ENCODE data around the gene OGFOD2. TPM values are rescaled to one million over a fixed set of nuclear protein-coding genes. Genes with fewer than 3 reads are reported as not detected.

Gene OGFOD2
- total and polyA plus RNA-seq, 10 donors = 9.5 to 32.3 (median 20.5) TPM

DNA sequence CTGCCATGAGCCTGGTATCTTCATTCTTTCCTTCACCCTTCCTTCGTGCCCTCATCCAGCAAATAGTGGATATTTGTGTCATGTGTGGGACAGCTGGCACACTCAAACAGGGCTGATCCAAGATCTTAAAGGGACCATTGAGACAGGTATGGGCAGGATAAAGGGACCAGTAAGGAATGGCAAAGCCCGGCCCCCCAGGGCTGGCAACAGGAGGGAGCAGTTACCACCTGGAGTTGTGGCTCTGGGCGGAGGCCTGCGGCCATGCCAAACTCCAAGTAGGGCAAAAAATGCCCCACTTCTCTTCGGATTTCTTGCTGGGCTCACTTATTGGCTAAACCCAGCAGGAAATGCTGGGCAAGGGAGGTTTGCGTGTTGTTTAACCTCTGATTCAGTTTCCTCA is 2.1 kb downstream of the OGFOD2 start:
- peaks cover 37 to 73% (median 65%) of the 10 kb centered on the region in 6 donors for H3K4me1 ChIP-seq
- intact Hi-C loops (cut with DNase I; ENCODE audit: low total_unique reads) = no loop called here
- H3K27me3 ChIP-seq (replicated peaks in 1 of 7) = no peaks in the 10 kb centered on the region
- H3K4me3 ChIP-seq = no peak overlapping the region
- TF ChIP-seq POLR2A (IDR thresholded peaks at IDR 0.05) (no peak), POLR2AphosphoS5 (IDR thresholded peaks at IDR 0.05) (no peak)
- TF ChIP-seq, protein P1, sequence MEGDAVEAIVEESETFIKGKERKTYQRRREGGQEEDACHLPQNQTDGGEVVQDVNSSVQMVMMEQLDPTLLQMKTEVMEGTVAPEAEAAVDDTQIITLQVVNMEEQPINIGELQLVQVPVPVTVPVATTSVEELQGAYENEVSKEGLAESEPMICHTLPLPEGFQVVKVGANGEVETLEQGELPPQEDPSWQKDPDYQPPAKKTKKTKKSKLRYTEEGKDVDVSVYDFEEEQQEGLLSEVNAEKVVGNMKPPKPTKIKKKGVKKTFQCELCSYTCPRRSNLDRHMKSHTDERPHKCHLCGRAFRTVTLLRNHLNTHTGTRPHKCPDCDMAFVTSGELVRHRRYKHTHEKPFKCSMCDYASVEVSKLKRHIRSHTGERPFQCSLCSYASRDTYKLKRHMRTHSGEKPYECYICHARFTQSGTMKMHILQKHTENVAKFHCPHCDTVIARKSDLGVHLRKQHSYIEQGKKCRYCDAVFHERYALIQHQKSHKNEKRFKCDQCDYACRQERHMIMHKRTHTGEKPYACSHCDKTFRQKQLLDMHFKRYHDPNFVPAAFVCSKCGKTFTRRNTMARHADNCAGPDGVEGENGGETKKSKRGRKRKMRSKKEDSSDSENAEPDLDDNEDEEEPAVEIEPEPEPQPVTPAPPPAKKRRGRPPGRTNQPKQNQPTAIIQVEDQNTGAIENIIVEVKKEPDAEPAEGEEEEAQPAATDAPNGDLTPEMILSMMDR (IDR thresholded peaks at IDR 0.05 in 8 of 11, conservative IDR thresholded peaks at IDR 0.05 in 3 of 11) = no peak
- no peaks in the 10 kb centered on the region for H3K9me3 ChIP-seq
- peaks cover 0 to 35% (median 6%) of the 10 kb centered on the region in 6 donors for H3K36me3 ChIP-seq
- no peak overlapping the region for H3K27ac ChIP-seq
- peak; percentile 74 for DNase-seq
- 89 to 96% (median 92%) methylated on average over 5 to 6 of the region's 6 CpGs for WGBS, 5 donors

DNA sequence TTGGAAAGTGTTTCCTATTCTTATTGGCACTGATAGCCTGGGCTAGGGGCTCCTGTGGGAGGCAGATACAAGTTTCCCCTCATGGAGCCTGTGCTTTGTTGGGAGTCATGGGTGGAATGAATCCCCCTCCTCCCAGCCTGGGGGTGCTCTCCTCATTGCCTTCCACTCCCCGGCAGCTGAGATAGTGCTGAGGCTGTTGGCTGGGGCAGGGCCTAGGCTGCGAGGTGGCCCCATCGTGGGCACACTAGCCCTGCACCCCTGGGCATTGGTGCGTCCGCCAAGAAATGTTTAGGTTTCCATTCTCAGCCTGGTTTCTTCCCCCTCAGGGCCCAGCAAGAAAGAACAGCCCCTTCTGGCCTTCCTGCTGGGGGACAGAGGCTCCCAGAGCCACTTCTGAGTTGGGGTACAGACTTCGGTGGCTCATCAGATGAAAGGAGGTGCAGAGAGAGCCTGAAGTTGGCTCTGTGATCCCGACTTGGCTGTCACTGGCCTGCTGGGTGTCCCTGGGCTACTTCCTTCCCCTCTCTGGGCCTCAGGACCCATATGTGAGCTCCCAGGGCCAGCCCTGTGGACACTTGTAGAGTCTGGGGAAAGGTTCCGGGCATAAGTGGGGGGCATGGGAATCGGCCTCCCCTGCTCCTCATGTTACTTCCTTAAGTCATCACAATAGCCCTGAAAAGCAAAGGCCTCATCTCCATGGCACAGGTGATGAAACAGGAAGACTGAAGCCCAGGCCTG is 2.8 kb downstream of the OGFOD2 start:
- TF ChIP-seq, protein P1 (IDR thresholded peaks at IDR 0.05 in 8 of 11, conservative IDR thresholded peaks at IDR 0.05 in 3 of 11) = no peak
- no peak for TF ChIP-seq POLR2A (IDR thresholded peaks at IDR 0.05)
- TF ChIP-seq POLR2AphosphoS5 (IDR thresholded peaks at IDR 0.05) = peak in 1 of 3 donors; percentile 8
- no peaks in the 10 kb centered on the region for H3K9me3 ChIP-seq
- H3K36me3 ChIP-seq = peaks cover 0 to 41% (median 11%) of the 10 kb centered on the region in 6 donors
- H3K27ac ChIP-seq = no peak overlapping the region
- no peak overlapping the region for H3K4me3 ChIP-seq
- H3K27me3 ChIP-seq (replicated peaks in 1 of 7) = no peaks in the 10 kb centered on the region
- no peak for DNase-seq
- intact Hi-C loops (cut with DNase I; ENCODE audit: low total_unique reads) = no loop called here
- WGBS, 5 donors = 85 to 88% (median 87%) methylated on average over 4 to 9 of the region's 9 CpGs
- peaks cover 44 to 80% (median 72%) of the 10 kb centered on the region in 6 donors for H3K4me1 ChIP-seq

DNA sequence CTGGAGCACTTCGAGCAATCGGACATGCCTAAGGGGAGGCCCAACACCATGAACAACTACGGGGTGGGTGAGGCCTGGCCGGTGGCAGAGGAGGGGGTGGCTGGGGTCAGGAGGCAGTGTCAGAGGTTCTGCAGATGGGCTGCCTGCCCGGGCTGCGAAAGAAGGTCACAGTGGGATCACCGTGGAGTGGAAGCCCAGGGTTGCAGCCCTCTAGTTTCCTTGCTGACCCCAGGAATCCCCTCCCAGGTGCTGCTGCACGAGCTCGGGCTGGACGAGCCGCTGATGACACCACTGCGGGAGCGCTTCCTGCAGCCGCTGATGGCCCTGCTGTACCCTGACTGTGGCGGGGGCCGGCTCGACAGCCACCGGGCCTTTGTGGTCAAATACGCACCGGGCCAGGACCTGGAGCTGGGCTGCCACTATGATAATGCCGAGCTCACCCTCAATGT is 3.5 kb downstream of the OGFOD2 start:
- H3K27ac ChIP-seq = no peak overlapping the region
- peak; percentile 78 for DNase-seq
- peaks cover 0 to 49% (median 15%) of the 10 kb centered on the region in 6 donors for H3K36me3 ChIP-seq
- no peaks in the 10 kb centered on the region for H3K9me3 ChIP-seq
- peaks cover 51 to 86% (median 79%) of the 10 kb centered on the region in 6 donors for H3K4me1 ChIP-seq
- H3K4me3 ChIP-seq = no peak overlapping the region
- TF ChIP-seq, protein P1 (IDR thresholded peaks at IDR 0.05 in 8 of 11, conservative IDR thresholded peaks at IDR 0.05 in 3 of 11) = no peak
- no peak for TF ChIP-seq POLR2AphosphoS5 (IDR thresholded peaks at IDR 0.05)
- TF ChIP-seq POLR2A (IDR thresholded peaks at IDR 0.05) = no peak
- intact Hi-C loops (cut with DNase I; ENCODE audit: low total_unique reads) = no loop called here
- no peaks in the 10 kb centered on the region for H3K27me3 ChIP-seq (replicated peaks in 1 of 7)
- 84 to 91% (median 87%) methylated on average over 13 to 21 of the region's 21 CpGs for WGBS, 5 donors

Data from spleen (tissue), 11 donors.